Endodermal cell (in vitro differentiated cells): Measurements from ENCODE around the gene NTSR1. TPM values are rescaled to one million over a fixed set of nuclear protein-coding genes. Genes with fewer than 3 reads are reported as not detected.

Experiments
- DNase-seq: peaks from one replicate; pipeline ENCODE4 v3.0.0-alpha.2; 2017
- H3K27ac ChIP-seq: 2 replicates; pipeline ENCODE4 v1.5.1; 2013; ENCODE audit warnings: mild to moderate bottlenecking, low read depth, low read length, moderate library complexity
- H3K27me3 ChIP-seq: 2 replicates; pipeline ENCODE4 v1.6.1; 2013; ENCODE audit warnings: mild to moderate bottlenecking, low read length, moderate library complexity; ENCODE audit not compliant: insufficient read depth, control insufficient read depth, poor library complexity, severe bottlenecking
- H3K36me3 ChIP-seq: 2 replicates; pipeline ENCODE4 v1.7.0; 2013; ENCODE audit warnings: mild to moderate bottlenecking, low read length, moderate library complexity; ENCODE audit not compliant: control insufficient read depth, insufficient read depth
- H3K4me1 ChIP-seq: one replicate; pipeline ENCODE4 v1.7.0; 2013; ENCODE audit warnings: low read length; ENCODE audit not compliant: control insufficient read depth, insufficient read depth
- H3K4me3 ChIP-seq: 2 replicates; pipeline ENCODE4 v1.5.1; 2013; ENCODE audit warnings: mild to moderate bottlenecking, low read length, moderate library complexity
- H3K9ac ChIP-seq: 2 replicates; pipeline ENCODE4 v1.6.1; 2013; ENCODE audit warnings: mild to moderate bottlenecking, low read length, moderate library complexity; ENCODE audit not compliant: poor library complexity, severe bottlenecking; ENCODE audit errors: extremely low read depth
- H3K9me3 ChIP-seq: 2 replicates; pipeline ENCODE4 v1.6.1; 2013; ENCODE audit warnings: mild to moderate bottlenecking, low read length, moderate library complexity; ENCODE audit not compliant: control insufficient read depth
- H3K27ac Mint-ChIP-seq: 2 replicates; pipeline ENCODE4 v1.8.0; 2020; ENCODE audit warnings: mixed read lengths
- H3K27me3 Mint-ChIP-seq: 2 replicates; pipeline ENCODE4 v1.8.0; 2021; ENCODE audit warnings: mild to moderate bottlenecking, mixed read lengths; ENCODE audit not compliant: insufficient read depth
- H3K36me3 Mint-ChIP-seq: 2 replicates; pipeline ENCODE4 v1.8.0; 2020; ENCODE audit warnings: low read depth, mixed read lengths
- H3K4me1 Mint-ChIP-seq: 2 replicates; pipeline ENCODE4 v1.8.0; 2020; ENCODE audit warnings: mixed read lengths
- H3K4me3 Mint-ChIP-seq: 2 replicates; pipeline ENCODE4 v1.8.0; 2020; ENCODE audit warnings: mild to moderate bottlenecking, moderate library complexity, mixed read lengths
- H3K9me3 Mint-ChIP-seq: 2 replicates; pipeline ENCODE4 v1.8.0; 2020; ENCODE audit warnings: mild to moderate bottlenecking, mixed read lengths
- CTCF ChIP-seq: fragments of 200-600 bp; sonication (generic); conservative IDR thresholded peaks from 2 replicates; pipeline ENCODE4 v1.5.0; 2021; ENCODE audit warnings: antibody characterized with exemption, mild to moderate bottlenecking
- WGBS, 2 experiments: methylation state at CpG; one replicate each; pipeline versions ENCODE4 v1.1.5 to v1.1.7; 2013; ENCODE audit warnings: missing lambda C conversion rate in 2 of 2, mixed read lengths in 1 of 2; ENCODE audit not compliant: insufficient coverage in 1 of 2, insufficient read length in 1 of 2; 5-methylcytosine and 5-hydroxymethylcytosine counted together
- total RNA-seq, 2 donors: library from RNA; stranded (reverse); fragmentation: NEBNext Ultra II Directional in 1 of 2; extraction: Animal tissue kit (Norgen Biotek cat#: 25700) in 1 of 2; gene quantifications; 2 replicates in 1 of 2; 3 replicates in 1 of 2; pipeline ENCODE4 v1.2.1, GENCODE V29; 2021

Gene NTSR1
- total RNA-seq, 2 donors from 2014 or later = 0.11 to 0.62 TPM

- Mint-ChIP-seq H3K4me3 (no peak overlapping the region), H3K36me3 (no peaks in the 10 kb centered on the region), H3K27me3 (peaks cover 62% of the 10 kb centered on the region), H3K27ac (no peak overlapping the region), H3K4me1 (no peaks in the 10 kb centered on the region), H3K9me3 (no peaks in the 10 kb centered on the region)
- Histone ChIP-seq H3K9me3 (no peaks in the 10 kb centered on the region), H3K27me3 (peaks cover 66% of the 10 kb centered on the region), H3K4me3 (no peak overlapping the region), H3K4me1 (peaks cover 3% of the 10 kb centered on the region), H3K36me3 (no peaks in the 10 kb centered on the region), H3K9ac (no peak overlapping the region), H3K27ac (no peak overlapping the region)
- TF ChIP-seq CTCF = no peak
- no peak for DNase-seq
- 88 to 91% methylated on average over 20 to 23 of the region's 23 CpGs for WGBS, 2 experiments
Measured at GRCh38 chr20:62711703-62712101, 3.1 kb downstream of the NTSR1 start.

- Mint-ChIP-seq H3K27ac (no peak overlapping the region), H3K4me1 (no peaks in the 10 kb centered on the region), H3K36me3 (no peaks in the 10 kb centered on the region), H3K27me3 (peaks cover 55% of the 10 kb centered on the region), H3K9me3 (no peaks in the 10 kb centered on the region), H3K4me3 (no peak overlapping the region)
- TF ChIP-seq CTCF = no peak
- Histone ChIP-seq H3K9me3 (no peaks in the 10 kb centered on the region), H3K4me1 (peaks cover 3% of the 10 kb centered on the region), H3K27me3 (peaks cover 58% of the 10 kb centered on the region), H3K4me3 (no peak overlapping the region), H3K36me3 (no peaks in the 10 kb centered on the region), H3K9ac (no peak overlapping the region), H3K27ac (no peak overlapping the region)
- DNase-seq = no peak
- 87 to 95% methylated on average over 6 to 8 of the region's 8 CpGs for WGBS, 2 experiments
Measured at GRCh38 chr20:62712606-62713005, 4.0 kb downstream of the NTSR1 start.

- no peak overlapping the region for H3K9ac ChIP-seq
- peaks cover 44% of the 10 kb centered on the region for H3K27me3 ChIP-seq
- Mint-ChIP-seq H3K27ac (no peak overlapping the region), H3K4me1 (no peaks in the 10 kb centered on the region), H3K36me3 (no peaks in the 10 kb centered on the region), H3K27me3 (peaks cover 45% of the 10 kb centered on the region), H3K4me3 (no peak overlapping the region), H3K9me3 (no peaks in the 10 kb centered on the region)
- no peak for DNase-seq
- H3K27ac ChIP-seq = no peak overlapping the region
- H3K9me3 ChIP-seq = no peaks in the 10 kb centered on the region
- no peak for TF ChIP-seq CTCF
- H3K4me1 ChIP-seq = no peaks in the 10 kb centered on the region
- no peak overlapping the region for H3K4me3 ChIP-seq
- 93 to 100% methylated on average over 5 to 10 of the region's 10 CpGs for WGBS, 2 experiments
- H3K36me3 ChIP-seq = no peaks in the 10 kb centered on the region
Measured at GRCh38 chr20:62714006-62714405, 5.4 kb downstream of the NTSR1 start.
